Measurements from ENCODE around the gene TOR4A. TPM values are rescaled to one million over a fixed set of nuclear protein-coding genes. Genes with fewer than 3 reads are reported as not detected.

Gene TOR4A
- total and polyA plus RNA-seq, 10 of the 15 experiments (the other 5 are each of a cell fraction or from before 2014, with no cell fraction given): 2.0 to 19.9 (median 3.7) TPM

DNA sequence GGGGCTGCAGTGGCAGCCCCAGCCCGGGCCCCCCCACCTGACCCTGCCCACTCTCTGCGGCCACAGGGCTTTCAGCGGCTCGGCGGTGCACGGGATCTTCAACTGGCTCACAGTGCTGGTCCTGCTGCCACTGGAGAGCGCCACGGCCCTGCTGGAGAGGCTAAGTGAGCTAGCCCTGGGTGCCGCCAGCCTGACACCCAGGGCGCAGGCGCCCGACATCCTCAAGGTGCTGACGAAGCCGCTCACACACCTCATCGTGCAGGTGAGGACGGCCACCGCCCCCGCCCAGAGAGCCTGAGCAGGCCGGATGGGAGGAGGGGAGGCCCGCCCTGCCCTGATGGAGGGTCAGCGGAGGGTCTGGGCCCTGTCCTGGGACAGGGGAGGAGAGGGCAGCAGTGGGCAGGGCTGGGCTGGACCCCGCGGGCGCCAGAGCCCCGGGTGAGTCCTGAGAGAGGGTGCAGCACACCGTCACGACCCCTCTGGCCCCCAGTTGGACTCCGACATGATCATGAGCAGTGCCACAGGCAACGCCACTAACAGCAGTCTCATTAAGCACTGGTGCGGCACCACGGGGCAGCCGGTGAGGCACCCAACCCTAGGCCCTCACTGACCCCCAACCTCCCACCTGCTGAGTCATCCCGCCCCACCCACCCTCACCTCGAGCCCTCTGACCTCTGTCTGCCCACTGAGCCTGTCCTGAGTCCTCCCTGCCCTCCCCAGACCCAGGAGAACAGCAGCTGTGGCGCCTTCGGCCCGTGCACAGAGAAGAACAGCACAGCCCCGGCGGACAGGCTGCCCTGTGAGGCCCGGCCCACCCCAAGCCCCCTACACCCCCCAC lies 44.2 kb upstream of the TOR4A start:
- Histone ChIP-seq H3K9ac (ENCODE audit: control insufficient read depth, insufficient read depth, low read length) (no peak overlapping the region), H2AFZ (ENCODE audit: control insufficient read depth, low read depth, low read length) (no peak overlapping the region), H3K79me2 (ENCODE audit: control insufficient read depth, insufficient read depth, low read length) (no peaks in the 10 kb centered on the region; the same call in 1 of the 2 replicates), H3K27ac (ENCODE audit: control insufficient read depth, insufficient read depth) (no peak overlapping the region), H3K36me3 (ENCODE audit: control insufficient read depth in 2 of 2, insufficient read depth in 2 of 2, low read length in 1 of 2) (no peaks in the 10 kb centered on the region), H3K4me3 (no peak overlapping the region), H3K27me3 (replicated peaks in 1 of 2; ENCODE audit: control insufficient read depth in 2 of 2, insufficient read depth in 2 of 2, low read length in 1 of 2) (no peaks in the 10 kb centered on the region), H3K9me3 (replicated peaks; ENCODE audit: control insufficient read depth, insufficient read depth, low read length) (no peaks in the 10 kb centered on the region), H3K4me2 (ENCODE audit: control insufficient read depth, insufficient read depth) (no peak overlapping the region), H4K20me1 (ENCODE audit: control insufficient read depth, insufficient read depth) (no peaks in the 10 kb centered on the region), H3K4me1 (ENCODE audit: control insufficient read depth, insufficient read depth, low read length) (peaks cover 19% of the 10 kb centered on the region)
- WGBS (ENCODE audit: insufficient coverage, insufficient replicate concordance, low lambda C conversion rate, missing lambda C conversion rate): 32% methylated on average over 27 of the region's 40 CpGs
- ChIA-PET CTCF (no interaction called here), POLR2A (no interaction called here), RAD21 (ENCODE audit: unreplicated experiment) (no interaction called here), SMC1A (ENCODE audit: uncharacterized antibody, unreplicated experiment) (no interaction called here)
- TF ChIP-seq WRNIP1 (IDR thresholded peaks at IDR 0.05; ENCODE audit: borderline replicate concordance, low read depth, low read length): no peak
- TF ChIP-seq, protein P1, sequence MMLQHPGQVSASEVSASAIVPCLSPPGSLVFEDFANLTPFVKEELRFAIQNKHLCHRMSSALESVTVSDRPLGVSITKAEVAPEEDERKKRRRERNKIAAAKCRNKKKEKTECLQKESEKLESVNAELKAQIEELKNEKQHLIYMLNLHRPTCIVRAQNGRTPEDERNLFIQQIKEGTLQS (IDR thresholded peaks at IDR 0.05; ENCODE audit: borderline replicate concordance, extremely low read depth, low read depth, low read length): no peak
- TF ChIP-seq, protein P2, sequence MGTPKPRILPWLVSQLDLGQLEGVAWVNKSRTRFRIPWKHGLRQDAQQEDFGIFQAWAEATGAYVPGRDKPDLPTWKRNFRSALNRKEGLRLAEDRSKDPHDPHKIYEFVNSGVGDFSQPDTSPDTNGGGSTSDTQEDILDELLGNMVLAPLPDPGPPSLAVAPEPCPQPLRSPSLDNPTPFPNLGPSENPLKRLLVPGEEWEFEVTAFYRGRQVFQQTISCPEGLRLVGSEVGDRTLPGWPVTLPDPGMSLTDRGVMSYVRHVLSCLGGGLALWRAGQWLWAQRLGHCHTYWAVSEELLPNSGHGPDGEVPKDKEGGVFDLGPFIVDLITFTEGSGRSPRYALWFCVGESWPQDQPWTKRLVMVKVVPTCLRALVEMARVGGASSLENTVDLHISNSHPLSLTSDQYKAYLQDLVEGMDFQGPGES (IDR thresholded peaks at IDR 0.05): no peak
- TF ChIP-seq ETV6 (conservative IDR thresholded peaks at IDR 0.05 in 1 of 2, IDR thresholded peaks at IDR 0.05 in 1 of 2; ENCODE audit: borderline replicate concordance in 1 of 2, low read depth in 1 of 2): no peak
- TF ChIP-seq, protein P3, sequence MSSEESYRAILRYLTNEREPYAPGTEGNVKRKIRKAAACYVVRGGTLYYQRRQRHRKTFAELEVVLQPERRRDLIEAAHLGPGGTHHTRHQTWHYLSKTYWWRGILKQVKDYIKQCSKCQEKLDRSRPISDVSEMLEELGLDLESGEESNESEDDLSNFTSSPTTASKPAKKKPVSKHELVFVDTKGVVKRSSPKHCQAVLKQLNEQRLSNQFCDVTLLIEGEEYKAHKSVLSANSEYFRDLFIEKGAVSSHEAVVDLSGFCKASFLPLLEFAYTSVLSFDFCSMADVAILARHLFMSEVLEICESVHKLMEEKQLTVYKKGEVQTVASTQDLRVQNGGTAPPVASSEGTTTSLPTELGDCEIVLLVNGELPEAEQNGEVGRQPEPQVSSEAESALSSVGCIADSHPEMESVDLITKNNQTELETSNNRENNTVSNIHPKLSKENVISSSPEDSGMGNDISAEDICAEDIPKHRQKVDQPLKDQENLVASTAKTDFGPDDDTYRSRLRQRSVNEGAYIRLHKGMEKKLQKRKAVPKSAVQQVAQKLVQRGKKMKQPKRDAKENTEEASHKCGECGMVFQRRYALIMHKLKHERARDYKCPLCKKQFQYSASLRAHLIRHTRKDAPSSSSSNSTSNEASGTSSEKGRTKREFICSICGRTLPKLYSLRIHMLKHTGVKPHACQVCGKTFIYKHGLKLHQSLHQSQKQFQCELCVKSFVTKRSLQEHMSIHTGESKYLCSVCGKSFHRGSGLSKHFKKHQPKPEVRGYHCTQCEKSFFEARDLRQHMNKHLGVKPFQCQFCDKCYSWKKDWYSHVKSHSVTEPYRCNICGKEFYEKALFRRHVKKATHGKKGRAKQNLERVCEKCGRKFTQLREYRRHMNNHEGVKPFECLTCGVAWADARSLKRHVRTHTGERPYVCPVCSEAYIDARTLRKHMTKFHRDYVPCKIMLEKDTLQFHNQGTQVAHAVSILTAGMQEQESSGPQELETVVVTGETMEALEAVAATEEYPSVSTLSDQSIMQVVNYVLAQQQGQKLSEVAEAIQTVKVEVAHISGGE (CRISPR knock-in tag; IDR thresholded peaks at IDR 0.05): no peak
- TF ChIP-seq, protein P4, sequence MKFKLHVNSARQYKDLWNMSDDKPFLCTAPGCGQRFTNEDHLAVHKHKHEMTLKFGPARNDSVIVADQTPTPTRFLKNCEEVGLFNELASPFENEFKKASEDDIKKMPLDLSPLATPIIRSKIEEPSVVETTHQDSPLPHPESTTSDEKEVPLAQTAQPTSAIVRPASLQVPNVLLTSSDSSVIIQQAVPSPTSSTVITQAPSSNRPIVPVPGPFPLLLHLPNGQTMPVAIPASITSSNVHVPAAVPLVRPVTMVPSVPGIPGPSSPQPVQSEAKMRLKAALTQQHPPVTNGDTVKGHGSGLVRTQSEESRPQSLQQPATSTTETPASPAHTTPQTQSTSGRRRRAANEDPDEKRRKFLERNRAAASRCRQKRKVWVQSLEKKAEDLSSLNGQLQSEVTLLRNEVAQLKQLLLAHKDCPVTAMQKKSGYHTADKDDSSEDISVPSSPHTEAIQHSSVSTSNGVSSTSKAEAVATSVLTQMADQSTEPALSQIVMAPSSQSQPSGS (IDR thresholded peaks at IDR 0.05; ENCODE audit: low read length): no peak
- no peak for TF ChIP-seq IKZF1 (conservative IDR thresholded peaks at IDR 0.05)
- TF ChIP-seq, protein P5, sequence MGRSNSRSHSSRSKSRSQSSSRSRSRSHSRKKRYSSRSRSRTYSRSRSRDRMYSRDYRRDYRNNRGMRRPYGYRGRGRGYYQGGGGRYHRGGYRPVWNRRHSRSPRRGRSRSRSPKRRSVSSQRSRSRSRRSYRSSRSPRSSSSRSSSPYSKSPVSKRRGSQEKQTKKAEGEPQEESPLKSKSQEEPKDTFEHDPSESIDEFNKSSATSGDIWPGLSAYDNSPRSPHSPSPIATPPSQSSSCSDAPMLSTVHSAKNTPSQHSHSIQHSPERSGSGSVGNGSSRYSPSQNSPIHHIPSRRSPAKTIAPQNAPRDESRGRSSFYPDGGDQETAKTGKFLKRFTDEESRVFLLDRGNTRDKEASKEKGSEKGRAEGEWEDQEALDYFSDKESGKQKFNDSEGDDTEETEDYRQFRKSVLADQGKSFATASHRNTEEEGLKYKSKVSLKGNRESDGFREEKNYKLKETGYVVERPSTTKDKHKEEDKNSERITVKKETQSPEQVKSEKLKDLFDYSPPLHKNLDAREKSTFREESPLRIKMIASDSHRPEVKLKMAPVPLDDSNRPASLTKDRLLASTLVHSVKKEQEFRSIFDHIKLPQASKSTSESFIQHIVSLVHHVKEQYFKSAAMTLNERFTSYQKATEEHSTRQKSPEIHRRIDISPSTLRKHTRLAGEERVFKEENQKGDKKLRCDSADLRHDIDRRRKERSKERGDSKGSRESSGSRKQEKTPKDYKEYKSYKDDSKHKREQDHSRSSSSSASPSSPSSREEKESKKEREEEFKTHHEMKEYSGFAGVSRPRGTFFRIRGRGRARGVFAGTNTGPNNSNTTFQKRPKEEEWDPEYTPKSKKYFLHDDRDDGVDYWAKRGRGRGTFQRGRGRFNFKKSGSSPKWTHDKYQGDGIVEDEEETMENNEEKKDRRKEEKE (IDR thresholded peaks at IDR 0.05): no peak
- no peak for TF ChIP-seq SPI1 (IDR thresholded peaks at IDR 0.05; ENCODE audit: borderline replicate concordance, insufficient read depth, low read depth, low read length)
- no peak for TF ChIP-seq PML (IDR thresholded peaks at IDR 0.05; ENCODE audit: low read length)
- no peak for TF ChIP-seq SUPT20H (IDR thresholded peaks at IDR 0.05; ENCODE audit: borderline replicate concordance, control insufficient read depth, low read depth, low read length)
- TF ChIP-seq NRF1 (conservative IDR thresholded peaks at IDR 0.05; ENCODE audit: low read depth, low read length): no peak
- BruUV-seq (replicated peaks): no TSS peak
- in situ Hi-C loops (cut with MboI) (no loop called here), intact Hi-C loops (cut with micrococcal nuclease; ENCODE audit: unreplicated experiment) (no loop called here)
- ATAC-seq (no peak), FAIRE-seq (no peak), DNase-seq (ENCODE audit: low read depth, low spot score) (no peak)

All from GM12878 (cell line).